Right forelimb (tissue), 1 donor: ENCODE results near the gene CHCHD6.

Experiments used
- DNase-seq: peaks from one replicate; pipeline ENCODE4 v3.0.0-alpha.2; 2018

Gene CHCHD6

GRCh38 chr3:126900859-126901540, 197.0 kb downstream of the CHCHD6 start:
- DNase-seq = no peak

DNA sequence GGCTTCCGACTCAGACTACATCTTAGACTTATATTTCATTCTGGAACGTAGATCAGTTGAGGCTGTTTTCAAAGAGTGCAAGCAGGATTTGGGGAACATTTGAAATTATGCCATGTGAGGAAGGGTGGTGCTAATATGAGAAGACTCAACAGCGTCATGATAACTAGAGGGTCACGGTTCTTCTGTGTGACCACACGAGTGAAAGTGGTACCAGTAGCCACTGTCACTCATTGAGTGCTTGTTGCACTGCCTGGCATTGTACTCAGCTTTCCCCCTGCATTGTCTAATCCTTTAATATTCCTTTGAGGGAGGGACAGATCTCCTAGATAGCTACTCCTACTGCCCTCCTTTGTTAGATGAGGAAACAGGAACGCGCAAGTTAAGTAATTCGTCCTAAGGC, 197.6 kb downstream of the CHCHD6 start:
- DNase-seq = no peak

- DNase-seq = no peak
Measured at GRCh38 chr3:126903521-126903920, 199.5 kb downstream of the CHCHD6 start.

DNA sequence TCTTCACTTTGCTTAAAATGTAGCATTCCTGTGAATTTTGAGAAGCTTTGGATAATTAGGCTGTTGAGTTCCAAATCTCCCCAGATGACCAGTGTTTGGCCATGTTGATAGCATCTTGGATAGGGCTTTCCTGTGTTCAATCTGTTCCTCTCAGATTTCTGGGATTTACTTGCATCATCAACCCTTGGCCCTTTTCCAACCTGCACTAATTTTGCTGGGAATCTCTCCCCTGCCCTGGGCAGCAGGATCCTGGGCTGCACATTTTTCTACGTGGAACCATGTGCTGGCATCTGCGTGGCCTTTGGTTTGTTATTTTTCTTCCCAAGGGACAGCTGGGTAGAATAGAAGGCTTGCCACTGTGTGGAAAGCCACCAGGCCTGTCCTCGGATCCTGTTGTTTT, 203.5 kb downstream of the CHCHD6 start:
- no peak for DNase-seq

- no peak for DNase-seq
Measured at GRCh38 chr3:126908752-126909275, 204.8 kb downstream of the CHCHD6 start.

- DNase-seq = no peak
Measured at GRCh38 chr3:126910231-126910630, 206.2 kb downstream of the CHCHD6 start.

GRCh38 chr3:126911162-126912026, 207.4 kb downstream of the CHCHD6 start:
- DNase-seq = no peak

DNA sequence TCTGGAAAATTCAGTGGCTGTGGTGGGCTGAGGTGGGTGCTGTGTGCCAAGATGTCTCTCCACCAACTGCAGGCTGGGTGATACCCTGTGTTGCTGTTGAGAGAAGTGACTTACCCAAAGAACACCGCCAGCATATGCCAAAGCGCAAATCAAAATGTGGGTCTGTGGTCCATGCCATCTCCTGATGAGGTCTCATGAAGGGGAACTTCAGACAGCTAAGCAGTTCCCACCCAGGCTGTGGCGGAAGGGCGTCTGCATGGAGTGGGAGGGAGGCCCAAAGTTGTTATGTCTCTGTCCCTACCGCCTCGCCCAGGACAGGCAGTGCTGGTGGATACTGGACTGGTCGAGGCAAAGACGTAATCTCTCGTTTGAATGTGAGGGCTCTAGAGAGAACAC, 208.0 kb downstream of the CHCHD6 start:
- no peak for DNase-seq

- DNase-seq = no peak
Measured at GRCh38 chr3:126912491-126913195, 208.6 kb downstream of the CHCHD6 start.

DNA sequence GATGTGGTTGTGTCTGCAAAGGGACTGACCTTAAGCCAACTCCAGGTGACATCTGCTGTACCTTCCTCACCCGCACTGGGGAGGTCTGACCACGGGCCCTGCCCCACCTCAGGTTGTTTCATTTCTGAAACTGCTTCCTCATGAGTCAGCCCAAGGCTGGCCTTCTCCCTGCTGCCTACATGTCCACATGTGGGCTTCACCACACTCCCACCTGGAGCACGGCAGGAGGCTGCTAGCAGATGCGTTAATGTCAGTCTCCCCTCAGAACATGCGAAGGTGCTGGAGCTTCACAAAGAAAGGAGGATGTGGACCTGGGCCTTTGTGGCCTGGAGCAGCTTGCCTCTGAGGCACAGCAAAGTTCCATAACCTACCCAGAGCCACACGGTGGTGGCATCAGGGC, 209.5 kb downstream of the CHCHD6 start:
- no peak for DNase-seq

GRCh38 chr3:126914226-126914625, 210.2 kb downstream of the CHCHD6 start:
- no peak for DNase-seq

DNA sequence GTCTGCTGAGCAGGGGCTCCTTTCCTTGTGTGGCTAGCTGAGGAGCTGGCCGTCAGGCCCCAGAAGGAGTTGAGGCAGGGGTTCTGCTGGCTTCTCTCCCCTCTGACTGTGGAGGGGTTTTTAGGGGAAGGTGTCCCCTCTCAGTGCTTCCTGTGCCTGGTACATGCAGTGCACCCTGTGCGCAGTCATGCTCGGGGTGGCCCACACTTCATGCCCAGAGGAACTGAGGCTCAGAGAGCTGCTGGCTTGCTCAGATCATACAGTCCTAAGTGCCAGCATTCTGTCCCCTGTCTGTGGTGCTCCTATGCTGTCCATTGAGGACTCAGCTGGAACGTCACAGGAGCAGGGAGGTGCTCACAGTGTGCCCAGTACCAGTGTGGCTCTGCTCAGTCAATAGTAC, 211.0 kb downstream of the CHCHD6 start:
- DNase-seq = no peak

DNA sequence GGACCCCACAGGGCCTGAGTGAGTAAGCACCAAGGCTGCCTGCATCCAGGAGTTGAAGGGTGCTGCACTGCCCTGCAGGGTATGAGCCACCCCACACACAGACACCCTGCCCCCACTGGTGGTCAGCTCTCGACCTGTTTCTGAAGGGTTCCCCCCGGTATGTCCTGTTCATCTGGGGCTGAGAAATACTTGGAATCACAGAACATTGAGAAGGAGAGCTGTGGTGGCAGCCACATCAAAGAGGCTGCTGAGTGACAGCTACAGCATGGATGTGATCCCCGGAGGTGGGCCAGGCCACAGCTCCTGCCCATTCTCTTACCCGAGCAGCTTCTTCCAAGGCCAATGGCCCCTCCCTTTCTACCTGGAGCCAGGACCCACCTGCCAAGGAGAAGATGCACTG, 212.5 kb downstream of the CHCHD6 start:
- DNase-seq = no peak

- no peak for DNase-seq
Measured at GRCh38 chr3:126917232-126917804, 213.3 kb downstream of the CHCHD6 start.

- no peak for DNase-seq
Measured at GRCh38 chr3:126918355-126918821, 214.3 kb downstream of the CHCHD6 start.

GRCh38 chr3:126921085-126921824, 217.2 kb downstream of the CHCHD6 start:
- DNase-seq = no peak

GRCh38 chr3:126922466-126922865, 218.4 kb downstream of the CHCHD6 start:
- no peak for DNase-seq

GRCh38 chr3:126923423-126923822, 219.4 kb downstream of the CHCHD6 start:
- DNase-seq = no peak

- DNase-seq = no peak
Measured at GRCh38 chr3:126923895-126924294, 219.9 kb downstream of the CHCHD6 start.

GRCh38 chr3:126924458-126924857, 220.4 kb downstream of the CHCHD6 start:
- DNase-seq = no peak

DNA sequence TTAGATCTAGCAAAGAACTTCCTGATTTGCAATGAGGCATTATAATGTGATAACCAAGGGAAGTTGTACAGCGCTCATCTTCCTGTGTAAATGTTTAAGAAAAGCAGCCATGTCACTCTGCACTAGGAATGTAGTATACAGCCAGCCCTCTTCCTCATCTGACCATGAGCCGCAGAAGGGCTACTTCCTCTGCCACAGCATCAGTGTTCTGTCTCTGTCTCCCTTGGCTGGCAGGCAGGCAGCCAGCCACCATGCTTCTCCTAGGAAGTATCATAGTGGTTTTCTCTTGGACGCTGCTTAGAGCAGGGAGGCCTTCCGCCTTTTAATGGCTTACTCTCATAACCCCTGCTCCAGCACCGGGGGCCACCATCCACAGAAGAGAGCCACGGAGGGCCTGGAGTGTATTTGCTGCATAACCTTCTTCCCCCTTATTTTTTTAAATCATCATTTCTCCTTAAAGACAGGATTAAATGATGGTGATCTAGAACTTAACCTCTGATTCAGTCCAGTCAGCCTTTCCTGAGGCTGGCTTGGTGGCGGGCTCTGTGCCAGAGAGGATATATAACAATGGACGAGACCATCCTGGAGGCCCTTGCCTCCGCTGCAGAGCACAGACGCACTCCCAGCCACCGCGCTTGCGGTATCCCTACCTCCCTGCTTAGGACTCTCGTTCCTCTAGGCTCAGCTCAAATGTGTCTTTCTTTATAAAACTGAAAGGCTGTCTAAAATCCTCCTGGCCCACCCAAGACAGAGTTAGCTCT, 221.6 kb downstream of the CHCHD6 start:
- DNase-seq = no peak
